H1 (cell line): ENCODE measurements around the gene TIMM8B. TPM values are rescaled to one million over a fixed set of nuclear protein-coding genes. Genes with fewer than 3 reads are reported as not detected.

Source experiments
- CTCF ChIA-PET: fragments of 300-600 bp; sonication (Branson Sonifier 250); formaldehyde crosslinking; loops from one replicate; lab custom pipeline; 2021; ENCODE audit not compliant: partially characterized antibody; lab: Charles Lee
- POLR2A ChIA-PET: fragments of 300-600 bp; sonication (Branson Sonifier 250); formaldehyde crosslinking; loops from one replicate; lab custom pipeline; 2021; ENCODE audit warnings: inconsistent platforms; ENCODE audit not compliant: partially characterized antibody; lab: Charles Lee
- DNase-seq, 2 experiments: peaks; one replicate each; pipeline versions ENCODE4 v3.0.0 to v3.0.0-alpha.2; 2010 to 2022; ENCODE audit warnings: low spot score in 2 of 2, low read depth in 1 of 2, mixed read lengths in 1 of 2
- FAIRE-seq: peaks from 2 replicates; lab custom pipeline; 2011; peaks lifted over from hg19 to GRCh38; lab: Jason Lieb, UNC
- H2AFZ ChIP-seq: 2 replicates; pipeline ENCODE4 v1.8.1; 2012; ENCODE audit warnings: low read length, inconsistent platforms
- H2AK5ac ChIP-seq: 2 replicates; pipeline ENCODE4 v1.6.1; 2013; ENCODE audit warnings: low read depth, low read length
- H2BK120ac ChIP-seq: replicated peaks from 2 replicates; pipeline ENCODE3; 2013; ENCODE audit warnings: low read depth, low read length, inconsistent platforms
- H2BK12ac ChIP-seq: 2 replicates; pipeline ENCODE4 v1.6.1; 2013; ENCODE audit warnings: low read depth, low read length
- H2BK15ac ChIP-seq: 2 replicates; pipeline ENCODE4 v1.6.1; 2013; ENCODE audit warnings: low read length
- H2BK20ac ChIP-seq: 2 replicates; pipeline ENCODE4 v1.6.1; 2013; ENCODE audit warnings: low read length
- H2BK5ac ChIP-seq: 2 replicates; pipeline ENCODE4 v1.6.1; 2013; ENCODE audit warnings: low read depth, low read length
- H3K14ac ChIP-seq: 2 replicates; pipeline ENCODE4 v1.6.1; 2013; ENCODE audit warnings: inconsistent platforms; ENCODE audit not compliant: insufficient read length
- H3K18ac ChIP-seq: 2 replicates; pipeline ENCODE4 v1.6.1; 2013; ENCODE audit warnings: low read length; ENCODE audit errors: extremely low read depth
- H3K23ac ChIP-seq: 2 replicates; pipeline ENCODE4 v1.6.1; 2013; ENCODE audit warnings: inconsistent platforms; ENCODE audit not compliant: insufficient read length
- H3K23me2 ChIP-seq: 2 replicates; pipeline ENCODE4 v1.6.1; 2013; ENCODE audit warnings: low read depth, low read length
- H3K27ac ChIP-seq: 2 replicates; pipeline ENCODE4 v1.6.1; 2011; ENCODE audit warnings: low read depth, low read length, inconsistent platforms
- H3K27me3 ChIP-seq, 4 experiments: replicated peaks in 1 of 4; 1 replicate in 1 of 4; 2 replicates in 3 of 4; pipeline versions ENCODE4 v1.6.1 to v1.8.1; 2011 to 2013; ENCODE audit warnings: low read length in 3 of 4, mild to moderate bottlenecking in 3 of 4, inconsistent platforms in 2 of 4, mixed read lengths in 2 of 4, moderate library complexity in 1 of 4; ENCODE audit not compliant: control insufficient read depth in 3 of 4, insufficient read depth in 3 of 4; ENCODE audit errors: extremely low read depth in 1 of 4
- H3K36me3 ChIP-seq, 4 experiments: 2 replicates each; pipeline versions ENCODE4 v1.6.1 to v1.8.1; 2011 to 2013; ENCODE audit warnings: mild to moderate bottlenecking in 4 of 4, low read length in 3 of 4, moderate library complexity in 2 of 4, control low read depth in 1 of 4, inconsistent platforms in 1 of 4; ENCODE audit not compliant: insufficient read depth in 4 of 4, control insufficient read depth in 2 of 4
- H3K4ac ChIP-seq: replicated peaks from 2 replicates; pipeline ENCODE3; 2013; ENCODE audit warnings: low read length, low read depth, mixed read lengths, inconsistent platforms; ENCODE audit not compliant: insufficient read length
- H3K4me1 ChIP-seq, 4 experiments: replicated peaks in 1 of 4; 1 replicate in 1 of 4; 2 replicates in 3 of 4; pipeline versions ENCODE4 v1.6.1 to v1.8.1; 2011 to 2013; ENCODE audit warnings: low read length in 3 of 4, inconsistent platforms in 2 of 4, mixed read lengths in 1 of 4; ENCODE audit not compliant: insufficient read depth in 4 of 4, control insufficient read depth in 3 of 4
- H3K4me2 ChIP-seq, 2 experiments: 2 replicates each; pipeline versions ENCODE4 v1.6.1 to v1.8.1; 2011 to 2013; ENCODE audit warnings: low read depth in 2 of 2, low read length in 2 of 2, control low read depth in 1 of 2, inconsistent platforms in 1 of 2, mild to moderate bottlenecking in 1 of 2; ENCODE audit not compliant: insufficient read depth in 1 of 2
- H3K4me3 ChIP-seq, 4 experiments: fragments of 200-600, 300-600 bp in 1 of 4; sonication (generic), shearing (Covaris generic), sonication (Bioruptor Twin) in 1 of 4; 2 replicates each; pipeline versions ENCODE4 v1.5.1 to v1.8.1; 2011 to 2016; ENCODE audit warnings: low read length in 4 of 4, low read depth in 3 of 4, control low read depth in 2 of 4, inconsistent platforms in 2 of 4, mild to moderate bottlenecking in 2 of 4, mixed read lengths in 1 of 4, moderate library complexity in 1 of 4; ENCODE audit not compliant: insufficient read depth in 2 of 4; ENCODE audit errors: extremely low read depth in 1 of 4
- H3K56ac ChIP-seq: replicated peaks from 2 replicates; pipeline ENCODE3; 2013; ENCODE audit warnings: low read depth, mild to moderate bottlenecking, mixed read lengths, low read length, inconsistent platforms; ENCODE audit not compliant: insufficient read length
- H3K79me1 ChIP-seq: 2 replicates; pipeline ENCODE4 v1.6.1; 2013; ENCODE audit warnings: low read depth, low read length, control low read depth
- H3K79me2 ChIP-seq, 2 experiments: 2 replicates each; pipeline versions ENCODE4 v1.6.1 to v1.8.1; 2012 to 2013; ENCODE audit warnings: low read length in 2 of 2, mild to moderate bottlenecking in 2 of 2, inconsistent platforms in 1 of 2; ENCODE audit not compliant: insufficient read depth in 2 of 2, control insufficient read depth in 1 of 2
- H3K9ac ChIP-seq, 4 experiments: replicated peaks in 1 of 4; 1 replicate in 1 of 4; 2 replicates in 3 of 4; pipeline versions ENCODE4 v1.6.1 to v1.8.1; 2011 to 2013; ENCODE audit warnings: low read depth in 3 of 4, low read length in 3 of 4, control low read depth in 2 of 4, mild to moderate bottlenecking in 2 of 4, moderate library complexity in 2 of 4, inconsistent platforms in 1 of 4; ENCODE audit errors: extremely low read depth in 1 of 4
- H3K9me3 ChIP-seq, 2 experiments: 2 replicates each; pipeline versions ENCODE4 v1.6.1 to v1.8.1; 2012 to 2013; ENCODE audit warnings: mild to moderate bottlenecking in 2 of 2, moderate library complexity in 2 of 2, control low read depth in 1 of 2, inconsistent platforms in 1 of 2, low read depth in 1 of 2, low read length in 1 of 2, mixed read lengths in 1 of 2; ENCODE audit not compliant: insufficient read depth in 2 of 2
- H4K20me1 ChIP-seq, 2 experiments: replicated peaks in 1 of 2; 2 replicates each; pipeline versions ENCODE3 to v1.8.1; 2011 to 2013; ENCODE audit warnings: inconsistent platforms in 2 of 2, low read length in 2 of 2, mild to moderate bottlenecking in 1 of 2; ENCODE audit not compliant: insufficient read depth in 2 of 2, control insufficient read depth in 1 of 2
- H4K5ac ChIP-seq: 2 replicates; pipeline ENCODE4 v1.6.1; 2013; ENCODE audit warnings: low read length, low read depth, mixed read lengths, inconsistent platforms; ENCODE audit not compliant: insufficient read length
- H4K8ac ChIP-seq: 2 replicates; pipeline ENCODE4 v1.8.0; 2013; ENCODE audit warnings: mild to moderate bottlenecking, moderate library complexity, low read length, inconsistent platforms; ENCODE audit not compliant: insufficient read depth; ENCODE audit errors: extremely low read depth
- H4K91ac ChIP-seq: replicated peaks from 2 replicates; pipeline ENCODE3; 2013; ENCODE audit warnings: low read length, mixed read lengths, inconsistent platforms; ENCODE audit not compliant: insufficient read length
- EZH2 ChIP-seq: fragments of 200-600 bp; sonication (generic); IDR thresholded peaks from 2 replicates; pipeline ENCODE4 v1.7.1; 2012; ENCODE audit warnings: low read depth, mild to moderate bottlenecking, moderate library complexity, low read length, inconsistent platforms; ENCODE audit not compliant: severe bottlenecking
- JUND ChIP-seq: IDR thresholded peaks from 2 replicates; pipeline ENCODE4 v1.6.1; 2011; ENCODE audit warnings: mild to moderate bottlenecking, improper control_type of control experiment, low read length
- KDM5A ChIP-seq: fragments of 200-600 bp; IDR thresholded peaks from 2 replicates; pipeline ENCODE4 v1.7.1; 2012; ENCODE audit warnings: mild to moderate bottlenecking, low read length, inconsistent platforms, mixed read lengths
- RBBP5 ChIP-seq: IDR thresholded peaks from 2 replicates; pipeline ENCODE4 v1.7.1; 2012; ENCODE audit warnings: low read depth, mild to moderate bottlenecking, inconsistent platforms, low read length, moderate library complexity, borderline replicate concordance
- SIRT6 ChIP-seq: IDR thresholded peaks from one replicate; pipeline ENCODE4 v1.7.1; 2012; ENCODE audit warnings: low read length, inconsistent platforms
- WGBS, 2 experiments: shearing (Covaris generic) in 1 of 2; methylation state at CpG; one replicate each; pipeline versions ENCODE4 v1.1.6 to v1.1.7; 2013 to 2015; ENCODE audit warnings: low lambda C conversion rate in 2 of 2, mixed read lengths in 2 of 2, inconsistent platforms in 1 of 2, low coverage in 1 of 2, missing lambda C conversion rate in 1 of 2; ENCODE audit not compliant: insufficient replicate concordance in 2 of 2, insufficient coverage in 1 of 2, insufficient read length in 1 of 2; ENCODE audit errors: extremely low coverage in 1 of 2, missing lambda C conversion rate in 1 of 2; 5-methylcytosine and 5-hydroxymethylcytosine counted together
- polyA plus RNA-seq, 7 experiments: library from polyadenylated mRNA; depleted of rRNA in 3 of 7; stranded (reverse) in 5 of 7; unstranded in 2 of 7; fragments of >200 nt in 5 of 7; fragments of 200-250 nt in 2 of 7; gene quantifications; 1 replicate in 5 of 7; 2 replicates in 1 of 7; 4 replicates in 1 of 7; pipeline versions ENCODE4 v1.2.1 to v1.2.3, GENCODE V29; 2011 to 2013; ENCODE audit warnings: missing spikeins in 2 of 7, mixed read lengths in 2 of 7
- total RNA-seq: library from RNA; stranded (reverse); fragmentation: NEBNext Ultra II Directional; extraction: Animal tissue kit (Norgen Biotek cat#: 25700); gene quantifications from 2 replicates; pipeline ENCODE4 v1.2.1, GENCODE V29; 2021

TIMM8B gene
- total and polyA plus RNA-seq, 2 of the 8 experiments (the other 6 are each of a cell fraction or from before 2014, with no cell fraction given), result 93.7 to 143 TPM

GRCh38 chr11:112044961-112045360 lies 41.6 kb downstream of the TIMM8B start:
- no peak overlapping the region for H3K23ac ChIP-seq
- FAIRE-seq, result no peak
- no peak overlapping the region for H2BK15ac ChIP-seq
- peaks cover 0 to 6% of the 10 kb centered on the region in 2 experiments; a peak in 2 of 4 replicates for H3K79me2 ChIP-seq
- H3K36me3 ChIP-seq, result peaks cover 0 to 58% (median 19%) of the 10 kb centered on the region in 4 experiments; a peak in 5 of 8 replicates
- TF ChIP-seq SIRT6, result no peak
- no peak for TF ChIP-seq RBBP5
- TF ChIP-seq EZH2, result no peak
- TF ChIP-seq JUND, result no peak
- TF ChIP-seq KDM5A, result no peak
- no peak overlapping the region for H4K8ac ChIP-seq
- no peak for DNase-seq
- no peak overlapping the region for H2BK5ac ChIP-seq
- no peak overlapping the region for H3K4ac ChIP-seq
- no peak overlapping the region for H3K18ac ChIP-seq
- H3K27ac ChIP-seq, result no peak overlapping the region
- H3K79me1 ChIP-seq, result 0 out of 2 replicates have a peak, but pooled peaks cover 2% of the 10 kb centered on the region
- H3K56ac ChIP-seq, result no peak overlapping the region
- H2AK5ac ChIP-seq, result no peak overlapping the region
- ChIA-PET POLR2A (interaction anchor here (0.8 kb wide), 1 partner anchor 19 kb away, joined by 3 read pairs; no protein-coding TSS in a partner anchor), CTCF (interaction anchor here (1.1 kb wide), 1 partner anchor 161 kb away, joined by 3 read pairs; no protein-coding TSS in a partner anchor)
- no peak overlapping the region for H3K9ac ChIP-seq
- no peak overlapping the region for H4K91ac ChIP-seq
- H3K4me1 ChIP-seq, result no peaks in the 10 kb centered on the region
- H3K27me3 ChIP-seq, result no peaks in the 10 kb centered on the region
- no peak overlapping the region for H2BK120ac ChIP-seq
- no peak overlapping the region for H3K4me3 ChIP-seq
- no peak overlapping the region for H3K4me2 ChIP-seq
- H3K14ac ChIP-seq, result no peak overlapping the region
- H4K5ac ChIP-seq, result no peak overlapping the region
- H2BK12ac ChIP-seq, result no peak overlapping the region
- no peaks in the 10 kb centered on the region for H4K20me1 ChIP-seq
- WGBS, 2 experiments, result 100% methylated on average over 4 of the region's 4 CpGs; no CpG with 5 or more reads in 1 of the 2 experiments
- H2BK20ac ChIP-seq, result no peak overlapping the region
- no peaks in the 10 kb centered on the region for H3K9me3 ChIP-seq
- no peaks in the 10 kb centered on the region for H3K23me2 ChIP-seq
- no peak overlapping the region for H2AFZ ChIP-seq
